Measurements from ENCODE around the gene DYNC1LI2.

DYNC1LI2 gene

GRCh38 chr16:66740533-66740932 is 10.9 kb downstream of the DYNC1LI2 start:
- DNase-seq = peak in 2 of 56 donors; percentile 10 to 50

GRCh38 chr16:66740010-66740409 is 11.4 kb downstream of the DYNC1LI2 start:
- DNase-seq = peak in 3 of 56 donors; percentile 19 to 38 (median 22)

DNA sequence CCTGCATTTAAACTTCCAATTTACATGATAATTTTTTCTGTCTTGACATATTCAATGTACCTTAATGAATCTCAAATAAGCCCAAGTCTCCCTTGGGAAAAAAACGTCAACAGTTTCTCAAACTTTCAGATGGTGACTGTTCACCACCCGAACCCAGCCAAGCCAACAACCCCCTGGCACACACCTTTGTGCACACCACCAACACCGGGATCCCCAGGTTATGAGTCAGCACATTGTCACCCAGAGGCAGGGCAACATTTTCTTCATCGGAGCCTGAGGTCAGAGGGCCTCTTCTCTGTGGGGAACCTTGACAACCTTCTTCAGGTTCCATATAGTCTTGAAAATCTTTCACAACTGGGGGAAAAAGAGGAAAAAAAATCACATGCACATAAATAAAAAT is 15.5 kb downstream of the DYNC1LI2 start:
- DNase-seq = no peak

DNA sequence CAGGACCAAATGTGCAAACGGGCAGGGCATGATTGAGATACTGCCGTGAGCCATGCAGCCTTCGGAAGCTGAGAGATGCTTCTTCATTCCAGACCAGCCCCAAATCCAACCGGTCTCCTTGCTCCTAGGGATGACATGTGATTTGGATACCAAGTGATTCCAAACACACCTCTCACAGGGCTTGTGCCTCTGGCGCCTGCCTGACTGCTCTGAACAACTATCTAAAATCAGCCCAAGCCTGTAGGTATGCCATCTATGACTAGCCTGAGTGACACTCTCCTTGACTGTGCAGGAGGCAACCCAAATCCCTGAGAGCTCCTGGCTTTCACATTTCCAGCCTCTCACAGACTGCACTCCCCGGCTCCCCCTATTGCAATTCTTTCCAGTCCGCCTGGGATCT is 20.3 kb downstream of the DYNC1LI2 start:
- no peak for DNase-seq

DNA sequence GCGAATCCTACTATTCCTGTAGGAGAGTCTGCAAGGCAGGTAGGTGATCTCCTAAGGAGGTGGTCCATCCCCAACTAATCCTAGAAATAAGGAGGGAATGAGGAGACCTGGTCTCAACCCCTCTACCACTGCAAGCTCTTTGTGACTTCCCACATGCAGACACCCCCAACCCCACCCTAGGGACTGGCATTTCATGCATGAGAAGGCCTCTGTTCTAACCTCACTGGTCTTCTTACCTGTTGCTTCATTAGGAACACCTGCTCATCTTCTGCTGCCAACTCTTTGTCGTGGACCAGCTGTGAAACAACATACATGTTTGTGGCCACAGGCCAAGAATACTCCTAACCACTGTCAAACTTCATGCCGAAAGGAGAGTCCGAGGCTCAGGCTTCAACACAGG is 22.6 kb downstream of the DYNC1LI2 start:
- DNase-seq = peak in 1 of 56 donors; percentile 4

DNA sequence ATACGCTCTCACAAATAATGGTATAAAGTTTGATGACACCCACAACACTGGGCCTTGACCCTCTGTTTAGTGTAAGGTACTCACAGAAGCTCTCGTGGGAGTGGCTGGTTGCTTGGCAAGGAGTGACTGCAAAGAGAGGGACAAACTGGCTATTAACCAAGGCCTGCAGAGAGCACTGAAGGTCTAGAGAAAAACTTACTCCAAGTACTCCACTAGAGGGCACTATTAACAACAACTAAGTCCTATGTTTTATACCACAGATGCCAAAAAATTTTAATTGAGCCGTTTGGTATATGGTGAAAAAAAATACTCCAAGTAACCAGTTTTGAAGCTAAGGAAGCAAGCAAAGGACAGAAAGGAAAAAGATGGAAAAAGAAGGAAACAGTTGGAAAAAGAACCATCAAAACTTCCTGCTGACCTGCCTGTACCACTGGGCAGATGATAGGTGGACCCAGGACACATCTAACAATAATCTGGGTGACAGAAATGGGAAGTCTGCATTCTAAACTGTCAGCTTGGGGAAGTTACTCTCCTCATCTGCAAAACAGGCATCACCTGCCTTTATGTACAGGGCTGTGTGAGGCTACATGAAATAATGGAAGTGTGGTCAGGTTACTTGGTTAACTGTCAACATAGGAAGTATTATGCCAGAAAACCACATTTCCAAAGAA is 23.2 kb downstream of the DYNC1LI2 start:
- DNase-seq = peak in 16 of 56 donors; percentile 5 to 49 (median 22)

DNA sequence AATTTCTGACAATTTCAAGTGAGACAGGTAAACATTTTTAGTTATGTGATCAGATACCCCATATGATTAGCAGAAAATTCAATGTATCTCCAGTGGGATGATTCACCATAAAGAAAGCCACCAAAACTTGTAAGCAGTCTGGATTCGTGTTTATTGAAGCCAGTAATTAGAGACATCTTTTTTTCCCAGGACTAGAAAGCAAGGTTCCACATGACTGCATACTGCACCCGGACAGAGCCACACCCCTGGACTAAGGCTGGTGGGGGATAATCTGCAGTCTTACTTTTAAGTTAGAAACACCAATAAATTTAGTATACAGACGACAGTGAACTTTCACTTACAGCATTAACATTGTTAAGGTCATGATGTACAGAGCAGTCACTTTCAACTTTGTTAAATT is 30.6 kb downstream of the DYNC1LI2 start:
- DNase-seq = no peak

- DNase-seq = no peak
Measured at GRCh38 chr16:66719246-66719645, 32.2 kb downstream of the DYNC1LI2 start.

- DNase-seq = no peak
Measured at GRCh38 chr16:66717776-66718175, 33.6 kb downstream of the DYNC1LI2 start.

GRCh38 chr16:66717112-66717675 is 34.2 kb downstream of the DYNC1LI2 start:
- DNase-seq = peak in 29 of 56 donors; percentile 4 to 55 (median 17)

- no peak for DNase-seq
Measured at GRCh38 chr16:66714654-66715307, 36.6 kb downstream of the DYNC1LI2 start.

DNA sequence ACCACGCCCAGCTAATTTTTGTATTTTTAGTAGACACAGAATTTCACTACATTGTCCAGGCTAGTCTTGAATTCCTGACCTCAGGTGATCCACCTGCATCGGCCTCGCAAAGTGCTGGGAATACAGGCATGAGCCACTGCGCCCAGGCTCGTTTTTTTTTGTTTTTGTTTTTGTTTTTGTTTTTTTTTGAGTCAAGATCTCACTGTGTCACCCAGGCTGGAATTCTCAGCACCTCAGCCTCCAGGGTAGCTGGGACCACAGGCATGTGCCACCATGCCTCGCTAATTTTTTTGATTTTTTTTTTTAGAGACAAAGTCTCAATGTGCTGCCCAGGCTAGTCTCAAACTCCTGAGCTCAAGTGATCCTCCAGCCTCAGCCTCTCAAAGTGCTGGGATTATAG is 37.3 kb downstream of the DYNC1LI2 start:
- no peak for DNase-seq

DNA sequence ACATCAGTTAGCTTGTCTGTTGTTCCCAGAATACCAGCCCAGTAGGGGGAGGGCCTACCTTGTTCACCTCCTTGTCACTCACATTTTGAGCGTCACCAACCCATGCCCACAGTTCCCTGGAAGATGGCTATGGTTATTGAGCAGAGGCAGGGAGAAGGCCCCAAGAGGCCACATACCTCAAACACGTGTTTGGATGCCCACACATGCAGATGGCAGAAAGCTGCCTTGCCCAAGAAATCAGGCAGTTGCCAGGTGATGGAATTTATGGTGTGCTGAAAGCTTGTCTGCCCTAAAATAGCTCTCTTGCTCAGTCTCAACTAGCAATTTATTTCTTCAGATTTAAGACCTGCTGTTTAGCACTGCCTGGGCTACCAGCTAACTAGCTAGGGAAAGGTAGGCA is 38.3 kb downstream of the DYNC1LI2 start:
- peak in 21 of 56 donors; percentile 12 to 67 (median 35) for DNase-seq

DNA sequence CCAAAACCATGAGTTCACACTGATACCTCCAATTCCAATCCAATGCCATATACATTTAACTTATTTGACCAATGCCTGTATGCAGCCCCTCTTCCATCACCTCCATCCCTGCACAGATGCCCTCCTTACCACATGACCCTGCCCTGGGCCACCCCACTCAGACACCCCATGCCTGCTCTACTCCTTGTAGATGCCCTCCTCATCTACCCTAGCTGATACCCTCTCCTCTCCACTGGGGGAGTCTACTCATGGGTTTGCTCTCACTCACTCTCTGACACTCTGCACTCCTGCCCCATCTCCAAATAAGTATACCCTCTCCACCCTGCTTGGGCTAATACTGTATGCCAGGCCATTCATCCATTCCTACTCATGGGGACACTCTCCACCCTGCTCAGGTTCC is 38.9 kb downstream of the DYNC1LI2 start:
- no peak for DNase-seq

- no peak for DNase-seq
Measured at GRCh38 chr16:66711581-66711980, 39.8 kb downstream of the DYNC1LI2 start.

DNA sequence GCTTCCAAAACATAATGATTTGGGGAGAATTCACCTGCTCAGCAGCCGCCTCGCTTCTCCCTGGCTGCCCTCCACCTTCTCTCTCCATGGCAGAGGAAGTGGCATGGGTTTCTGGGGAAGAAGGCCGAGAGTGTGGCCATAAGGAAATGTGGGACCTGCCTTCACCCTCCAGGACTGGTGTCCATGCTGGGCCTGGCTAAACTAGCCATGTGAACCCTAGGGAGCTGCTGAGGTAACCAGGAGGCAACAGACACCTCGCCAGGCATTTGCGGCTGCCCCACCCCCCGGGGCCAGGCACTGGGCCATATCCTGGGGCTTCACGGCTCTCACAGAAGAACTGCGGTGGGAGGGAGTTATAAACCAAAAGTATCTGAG is 44.9 kb downstream of the DYNC1LI2 start:
- peak in 5 of 56 donors; percentile 8 to 51 (median 11) for DNase-seq

- DNase-seq = peak in 8 of 56 donors; percentile 9 to 39 (median 15)
Measured at GRCh38 chr16:66705790-66706505, 45.5 kb downstream of the DYNC1LI2 start.

DNA sequence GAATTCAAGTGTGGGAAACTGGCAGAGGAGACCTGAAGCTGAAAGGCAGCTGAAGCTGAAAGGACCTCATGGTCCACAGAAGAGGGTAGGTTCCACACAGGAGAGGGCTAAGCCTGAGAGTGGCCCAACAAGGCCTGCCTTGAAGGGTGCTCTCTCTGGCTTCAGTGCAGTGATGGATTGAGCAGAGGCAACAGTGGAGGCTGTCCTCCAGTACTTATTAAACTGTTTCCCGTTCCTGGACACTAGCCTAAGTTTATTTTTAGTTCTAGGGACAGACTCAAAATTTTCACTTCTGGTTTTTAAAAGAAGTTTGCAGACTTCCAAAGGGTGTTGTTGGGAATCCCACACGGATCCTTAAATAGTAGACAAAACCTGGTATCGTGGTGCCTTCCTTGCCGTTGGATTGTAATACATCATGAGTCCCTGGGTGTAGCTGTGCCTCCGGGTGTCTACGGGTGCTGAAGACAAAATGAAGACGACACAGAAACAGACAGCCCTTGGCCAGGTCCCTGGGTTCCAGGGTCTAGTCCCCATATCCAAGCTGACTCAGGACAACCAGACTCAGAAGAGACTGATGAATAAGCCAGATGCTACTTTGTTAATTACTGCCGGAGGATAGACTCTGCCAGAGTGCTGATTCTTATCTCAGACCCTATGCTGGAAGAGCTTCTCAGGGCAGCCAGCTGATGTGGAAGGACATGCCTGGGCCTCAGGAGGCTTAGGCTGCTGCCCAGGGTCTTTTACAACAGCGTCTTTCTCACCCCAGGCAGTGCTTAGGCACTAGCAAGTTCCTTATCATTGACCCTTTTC is 47.8 kb downstream of the DYNC1LI2 start:
- no peak for DNase-seq

- no peak for DNase-seq
Measured at GRCh38 chr16:66701516-66701915, 49.9 kb downstream of the DYNC1LI2 start.

DNA sequence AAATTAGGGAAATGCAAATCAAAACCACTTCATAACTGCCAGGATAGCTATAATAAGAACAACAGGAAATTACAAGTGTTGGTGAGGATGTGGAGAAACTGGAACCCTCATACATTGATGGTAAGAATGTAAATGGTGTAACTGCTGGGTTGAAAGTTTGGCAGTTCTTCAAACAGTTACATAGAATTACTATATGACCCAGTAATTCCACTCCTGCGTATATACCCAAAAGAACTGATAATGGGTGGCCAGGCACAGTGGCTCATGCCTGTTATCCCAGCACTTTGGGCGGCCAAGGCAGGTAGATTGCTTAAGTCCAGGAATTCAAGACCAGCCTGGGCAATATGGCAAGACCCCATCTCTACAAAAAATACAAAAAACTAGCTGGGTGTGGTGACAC is 50.4 kb downstream of the DYNC1LI2 start:
- DNase-seq = no peak

GRCh38 chr16:66699898-66700297 is 51.5 kb downstream of the DYNC1LI2 start:
- no peak for DNase-seq

Data from nucleus accumbens (tissue), 56 donors.